ENCODE results near the gene PDK1. TPM values are rescaled to one million over a fixed set of nuclear protein-coding genes. Genes with fewer than 3 reads are reported as not detected.

Gene PDK1
- total RNA-seq, 1 donor from 2014 or later = 22.0 TPM

DNA sequence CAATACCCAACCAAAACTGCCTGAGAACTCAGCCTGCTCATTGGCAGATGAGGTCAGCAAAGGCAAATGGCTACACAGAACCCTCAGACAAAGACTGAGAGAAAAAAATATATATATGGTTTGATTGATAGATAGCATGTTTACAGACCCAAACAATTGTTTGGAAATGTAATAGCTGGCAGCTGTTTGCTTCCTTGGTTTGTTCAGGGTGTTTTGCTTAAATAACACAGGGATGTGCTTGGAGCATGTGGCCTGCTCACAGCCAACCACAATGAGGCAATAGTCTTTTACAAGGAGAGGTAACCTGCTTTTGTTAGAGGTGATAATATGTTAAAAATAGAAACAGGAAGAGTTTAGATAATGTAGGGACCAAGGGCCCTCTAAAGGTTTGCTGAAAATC is 84.5 kb downstream of the PDK1 start:
- Mint-ChIP-seq H3K27ac (ENCODE audit: unreplicated experiment) (no peak overlapping the region), H3K4me1 (ENCODE audit: low read depth, unreplicated experiment) (no peaks in the 10 kb centered on the region), H3K4me3 (ENCODE audit: unreplicated experiment) (no peak overlapping the region), H3K27me3 (ENCODE audit: unreplicated experiment) (no peaks in the 10 kb centered on the region), H3K9me3 (ENCODE audit: unreplicated experiment) (peaks cover 1% of the 10 kb centered on the region), H3K36me3 (ENCODE audit: unreplicated experiment) (no peaks in the 10 kb centered on the region)
- DNase-seq = no peak
- TF ChIP-seq, protein P1, sequence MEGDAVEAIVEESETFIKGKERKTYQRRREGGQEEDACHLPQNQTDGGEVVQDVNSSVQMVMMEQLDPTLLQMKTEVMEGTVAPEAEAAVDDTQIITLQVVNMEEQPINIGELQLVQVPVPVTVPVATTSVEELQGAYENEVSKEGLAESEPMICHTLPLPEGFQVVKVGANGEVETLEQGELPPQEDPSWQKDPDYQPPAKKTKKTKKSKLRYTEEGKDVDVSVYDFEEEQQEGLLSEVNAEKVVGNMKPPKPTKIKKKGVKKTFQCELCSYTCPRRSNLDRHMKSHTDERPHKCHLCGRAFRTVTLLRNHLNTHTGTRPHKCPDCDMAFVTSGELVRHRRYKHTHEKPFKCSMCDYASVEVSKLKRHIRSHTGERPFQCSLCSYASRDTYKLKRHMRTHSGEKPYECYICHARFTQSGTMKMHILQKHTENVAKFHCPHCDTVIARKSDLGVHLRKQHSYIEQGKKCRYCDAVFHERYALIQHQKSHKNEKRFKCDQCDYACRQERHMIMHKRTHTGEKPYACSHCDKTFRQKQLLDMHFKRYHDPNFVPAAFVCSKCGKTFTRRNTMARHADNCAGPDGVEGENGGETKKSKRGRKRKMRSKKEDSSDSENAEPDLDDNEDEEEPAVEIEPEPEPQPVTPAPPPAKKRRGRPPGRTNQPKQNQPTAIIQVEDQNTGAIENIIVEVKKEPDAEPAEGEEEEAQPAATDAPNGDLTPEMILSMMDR (IDR thresholded peaks at IDR 0.05; ENCODE audit: partially characterized antibody, unreplicated experiment) = no peak

GRCh38 chr2:172642301-172643020 is 86.6 kb downstream of the PDK1 start:
- Mint-ChIP-seq H3K9me3 (ENCODE audit: unreplicated experiment) (no peaks in the 10 kb centered on the region), H3K27ac (ENCODE audit: unreplicated experiment) (no peak overlapping the region), H3K27me3 (ENCODE audit: unreplicated experiment) (peaks cover 1% of the 10 kb centered on the region), H3K4me1 (ENCODE audit: low read depth, unreplicated experiment) (no peaks in the 10 kb centered on the region), H3K36me3 (ENCODE audit: unreplicated experiment) (peaks cover 5% of the 10 kb centered on the region), H3K4me3 (ENCODE audit: unreplicated experiment) (no peak overlapping the region)
- DNase-seq = no peak
- TF ChIP-seq, protein P1 (IDR thresholded peaks at IDR 0.05; ENCODE audit: partially characterized antibody, unreplicated experiment) = no peak

DNA sequence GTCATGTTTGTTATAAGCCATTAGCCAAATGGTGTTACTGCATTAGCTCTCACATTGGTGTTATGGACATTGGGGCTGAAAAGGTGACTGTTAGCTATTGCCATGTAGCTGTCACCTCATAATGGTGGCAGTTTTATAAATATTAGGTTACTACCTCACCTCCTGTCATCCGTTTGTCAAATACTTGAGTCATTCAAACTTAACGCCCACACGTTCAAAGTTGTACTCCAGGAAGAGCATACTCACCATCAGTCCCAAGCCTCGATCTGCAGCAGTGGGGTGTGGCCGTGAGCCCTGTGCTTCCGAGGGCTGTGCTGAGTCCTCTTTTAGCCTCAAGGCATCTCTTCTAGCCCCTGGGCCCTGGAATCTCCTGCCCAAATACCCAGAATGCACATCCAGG is 87.3 kb downstream of the PDK1 start:
- TF ChIP-seq, protein P1 (IDR thresholded peaks at IDR 0.05; ENCODE audit: partially characterized antibody, unreplicated experiment) = no peak
- Mint-ChIP-seq H3K27me3 (ENCODE audit: unreplicated experiment) (peaks cover 1% of the 10 kb centered on the region), H3K27ac (ENCODE audit: unreplicated experiment) (no peak overlapping the region), H3K36me3 (ENCODE audit: unreplicated experiment) (peaks cover 12% of the 10 kb centered on the region), H3K4me1 (ENCODE audit: low read depth, unreplicated experiment) (no peaks in the 10 kb centered on the region), H3K4me3 (ENCODE audit: unreplicated experiment) (no peak overlapping the region), H3K9me3 (ENCODE audit: unreplicated experiment) (no peaks in the 10 kb centered on the region)
- DNase-seq = no peak

- Mint-ChIP-seq H3K27me3 (ENCODE audit: unreplicated experiment) (peaks cover 2% of the 10 kb centered on the region), H3K27ac (ENCODE audit: unreplicated experiment) (no peak overlapping the region), H3K4me3 (ENCODE audit: unreplicated experiment) (no peak overlapping the region), H3K4me1 (ENCODE audit: low read depth, unreplicated experiment) (no peaks in the 10 kb centered on the region), H3K9me3 (ENCODE audit: unreplicated experiment) (peaks cover 4% of the 10 kb centered on the region), H3K36me3 (ENCODE audit: unreplicated experiment) (peaks cover 21% of the 10 kb centered on the region)
- TF ChIP-seq, protein P1 (IDR thresholded peaks at IDR 0.05; ENCODE audit: partially characterized antibody, unreplicated experiment) = no peak
- no peak for DNase-seq
Observed at GRCh38 chr2:172647439-172647838, 91.5 kb downstream of the PDK1 start.

DNA sequence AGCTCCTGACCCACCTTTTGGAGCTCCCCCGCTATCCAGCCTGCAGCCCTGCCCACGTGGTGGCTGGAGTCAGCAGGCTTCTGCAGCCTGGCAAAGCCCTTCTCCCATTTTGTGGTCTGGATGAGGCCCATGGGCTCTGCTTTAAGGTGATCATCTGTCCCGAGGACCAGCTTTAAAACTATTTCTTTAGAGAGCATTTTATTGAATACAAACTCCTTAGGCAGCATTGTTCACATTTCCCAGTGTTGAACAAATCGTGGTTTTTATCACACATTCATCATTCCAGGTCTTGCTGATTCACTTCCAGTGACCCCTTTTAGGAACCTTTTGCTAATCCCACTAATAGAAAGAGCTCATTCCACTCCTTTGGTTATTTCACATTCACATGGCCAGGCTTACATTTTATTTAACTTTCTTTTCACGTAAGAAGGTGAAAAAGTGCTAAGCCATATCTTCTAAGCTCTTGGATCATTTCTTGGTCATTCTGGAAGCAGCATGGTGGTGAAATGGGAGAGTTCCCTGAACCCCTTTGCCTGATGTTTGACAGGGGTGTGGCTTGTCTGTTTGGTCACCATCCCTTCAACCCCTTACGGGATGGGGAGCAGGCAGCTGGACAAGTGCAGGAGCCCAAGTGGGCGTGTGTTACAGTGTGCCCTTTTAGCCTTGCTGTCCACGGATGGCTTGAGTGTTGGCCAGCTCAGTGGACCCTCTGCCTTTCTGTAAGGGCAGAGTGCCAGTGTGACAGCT is 99.4 kb downstream of the PDK1 start:
- no peak overlapping the region for H3K27ac Mint-ChIP-seq (ENCODE audit: unreplicated experiment)
- DNase-seq = no peak
- H3K9me3 Mint-ChIP-seq (ENCODE audit: unreplicated experiment) = peaks cover 14% of the 10 kb centered on the region
- no peaks in the 10 kb centered on the region for H3K4me1 Mint-ChIP-seq (ENCODE audit: low read depth, unreplicated experiment)
- no peak overlapping the region for H3K4me3 Mint-ChIP-seq (ENCODE audit: unreplicated experiment)
- H3K27me3 Mint-ChIP-seq (ENCODE audit: unreplicated experiment) = peaks cover 3% of the 10 kb centered on the region
- peaks cover 21% of the 10 kb centered on the region for H3K36me3 Mint-ChIP-seq (ENCODE audit: unreplicated experiment)
- TF ChIP-seq, protein P1 (IDR thresholded peaks at IDR 0.05; ENCODE audit: partially characterized antibody, unreplicated experiment) = no peak
